Measurements from ENCODE around the gene HINFP.

GRCh38 chr11:119153049-119153818, 31.9 kb downstream of the HINFP start:
- TF ChIP-seq CTCF (IDR thresholded peaks at IDR 0.05): no peak
- no peak for TF ChIP-seq ZFX (IDR thresholded peaks at IDR 0.05; ENCODE audit: borderline replicate concordance)

Data from 22Rv1 (cell line).